ENCODE measurements around the gene RAB43.
"Not testable (repeated sequence)": the region's sequence is repeated elsewhere in the genome, so short reads cannot be mapped to it uniquely, and the experiment has no call there.

Gene RAB43

GRCh38 chr3:129121792-129122411 is at the start of gene RAB43:
Gene RAB43, minus strand, starts transcription at chr3:129121804. Its CDS starts 315 bp downstream, at chr3:129121489.
- DNase-seq (ENCODE audit: low read depth in 3 of 3) = peak; percentile 71 to 83 (median 82)

DNA sequence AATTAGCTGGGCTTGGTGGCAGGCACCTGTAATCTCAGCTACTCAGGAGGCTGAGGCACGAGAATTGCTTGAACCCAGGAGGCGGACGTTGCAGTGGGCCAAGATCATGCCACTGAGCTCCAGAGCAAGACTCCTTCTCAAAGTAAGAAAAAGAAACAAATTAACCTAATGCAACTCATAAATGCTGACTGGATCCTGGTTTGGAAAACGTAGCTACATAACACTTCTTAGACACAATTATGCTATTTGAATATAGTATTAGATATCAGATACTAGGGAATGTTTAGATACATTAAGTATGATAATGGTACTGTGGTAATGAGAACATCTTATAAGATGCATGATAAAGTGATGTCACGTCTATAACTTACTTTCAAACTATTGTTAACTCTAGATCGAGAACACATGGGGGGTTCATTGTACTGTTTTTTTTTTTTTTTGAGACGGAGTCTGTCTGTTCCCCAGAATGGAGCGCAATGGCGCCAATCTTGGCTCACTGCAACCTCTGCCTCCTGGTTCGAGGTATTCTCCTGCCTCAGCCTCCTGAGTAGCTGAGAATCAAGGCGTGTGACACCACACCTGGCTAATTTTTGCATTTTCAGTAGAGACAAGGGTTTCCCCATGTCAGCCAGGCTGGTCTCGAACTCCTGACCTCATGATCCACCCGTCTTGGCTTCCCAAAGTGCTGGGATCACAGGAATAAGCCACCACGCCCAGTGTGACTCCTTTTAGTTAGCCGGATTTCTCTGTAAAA is 45.2 kb upstream of the RAB43 start:
- no peak for DNase-seq (ENCODE audit: low read depth in 3 of 3)

DNA sequence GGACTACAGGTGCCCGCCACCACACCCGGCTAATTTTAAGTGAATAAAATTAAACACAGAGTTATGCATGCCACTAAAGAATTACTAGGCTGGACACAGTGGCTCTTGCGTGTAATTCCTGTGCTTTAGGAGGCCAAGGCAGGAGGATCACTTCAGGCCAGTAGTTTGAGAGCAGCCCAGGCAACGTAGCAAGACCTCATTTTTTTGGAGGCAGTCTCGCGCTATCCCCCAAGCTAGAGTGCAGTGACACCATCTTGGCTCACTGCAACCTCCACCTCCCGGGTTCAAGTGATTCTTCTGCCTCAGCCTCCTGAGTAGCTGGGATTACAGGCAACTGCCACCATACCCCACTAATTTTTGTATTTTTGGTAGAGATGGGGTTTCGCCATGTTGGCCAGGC is 44.0 kb upstream of the RAB43 start:
- not testable (repeated sequence) for DNase-seq (ENCODE audit: low read depth in 3 of 3)

- DNase-seq (ENCODE audit: low read depth in 3 of 3) = no peak
Observed at GRCh38 chr3:129164500-129164899, 42.9 kb upstream of the RAB43 start.

DNA sequence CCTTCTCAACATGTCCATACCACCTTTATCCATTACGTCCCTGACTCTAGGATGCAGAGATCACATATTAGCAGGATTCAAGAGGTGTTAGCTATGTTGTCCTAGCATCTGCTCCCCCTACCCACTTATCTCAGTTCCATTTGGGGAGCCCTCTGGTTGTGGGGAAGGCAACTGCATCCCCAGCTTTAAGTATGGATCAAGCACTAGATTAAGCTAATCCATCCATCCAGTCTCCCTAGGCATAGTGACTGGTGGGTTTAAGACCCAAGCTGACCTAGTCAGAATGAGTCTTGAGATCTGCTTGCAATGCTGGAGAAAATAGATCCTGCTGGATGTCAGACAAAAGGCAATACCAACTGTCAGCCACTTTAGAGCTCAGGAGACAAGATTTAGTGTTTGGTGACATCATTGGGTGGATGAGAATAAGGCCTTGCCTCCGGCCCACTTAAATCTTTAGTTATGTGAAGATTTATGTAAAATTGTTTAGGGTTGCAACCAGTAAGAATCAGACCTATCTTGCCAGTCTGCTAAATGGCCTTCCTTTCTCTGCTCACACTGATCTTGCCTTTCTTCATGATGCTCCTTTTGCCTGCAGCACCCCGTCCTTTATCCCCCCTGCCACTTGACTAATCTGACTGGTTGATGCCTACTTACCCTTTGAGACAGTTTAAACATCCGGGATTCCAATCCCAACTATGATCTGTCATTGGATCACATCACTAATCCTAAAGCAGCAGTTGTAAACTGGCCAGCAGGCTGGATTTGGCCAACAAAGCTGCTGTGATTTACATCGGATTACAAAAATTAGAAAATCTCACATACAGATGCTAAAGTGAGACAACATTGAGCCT is 41.4 kb upstream of the RAB43 start:
- no peak for DNase-seq (ENCODE audit: low read depth in 3 of 3)

DNA sequence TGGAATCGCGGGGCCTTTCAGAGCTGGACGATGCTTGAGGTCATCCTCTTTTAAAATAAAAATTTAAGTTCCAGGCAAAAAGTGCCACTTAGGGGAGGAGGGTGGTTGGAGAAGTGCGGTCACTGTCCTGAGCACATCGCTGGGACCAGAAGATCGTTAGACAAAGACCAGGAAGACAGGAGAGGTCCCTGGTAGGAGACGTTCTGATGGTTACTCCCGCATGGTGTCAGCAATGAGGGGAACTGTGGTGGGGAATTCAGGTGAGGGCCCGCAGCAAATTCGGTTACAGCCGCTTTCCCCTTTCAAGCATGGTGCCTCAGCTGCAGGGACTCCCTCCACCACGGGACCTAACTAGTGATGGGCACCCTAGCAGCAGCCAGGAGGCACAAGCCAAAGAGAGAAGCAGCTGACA is 40.3 kb upstream of the RAB43 start:
- no peak for DNase-seq (ENCODE audit: low read depth in 3 of 3)

- peak; percentile 72 to 73 (median 73) for DNase-seq (ENCODE audit: low read depth in 3 of 3)
Observed at GRCh38 chr3:129160891-129161859, 39.6 kb upstream of the RAB43 start, which contains the start of gene ISY1. Gene ISY1, minus strand, starts transcription at chr3:129161063. Its CDS starts 88 bp downstream, at chr3:129160975.

- no peak for DNase-seq (ENCODE audit: low read depth in 3 of 3)
Observed at GRCh38 chr3:129144786-129145185, 23.2 kb upstream of the RAB43 start.

- DNase-seq (ENCODE audit: low read depth in 3 of 3) = not testable (repeated sequence)
Observed at GRCh38 chr3:129141011-129141410, 19.4 kb upstream of the RAB43 start.

GRCh38 chr3:129139911-129140310 is 18.3 kb upstream of the RAB43 start:
- DNase-seq (ENCODE audit: low read depth in 3 of 3) = no peak

GRCh38 chr3:129136275-129136674 is 14.7 kb upstream of the RAB43 start:
- DNase-seq (ENCODE audit: low read depth in 3 of 3) = not testable (repeated sequence)

DNA sequence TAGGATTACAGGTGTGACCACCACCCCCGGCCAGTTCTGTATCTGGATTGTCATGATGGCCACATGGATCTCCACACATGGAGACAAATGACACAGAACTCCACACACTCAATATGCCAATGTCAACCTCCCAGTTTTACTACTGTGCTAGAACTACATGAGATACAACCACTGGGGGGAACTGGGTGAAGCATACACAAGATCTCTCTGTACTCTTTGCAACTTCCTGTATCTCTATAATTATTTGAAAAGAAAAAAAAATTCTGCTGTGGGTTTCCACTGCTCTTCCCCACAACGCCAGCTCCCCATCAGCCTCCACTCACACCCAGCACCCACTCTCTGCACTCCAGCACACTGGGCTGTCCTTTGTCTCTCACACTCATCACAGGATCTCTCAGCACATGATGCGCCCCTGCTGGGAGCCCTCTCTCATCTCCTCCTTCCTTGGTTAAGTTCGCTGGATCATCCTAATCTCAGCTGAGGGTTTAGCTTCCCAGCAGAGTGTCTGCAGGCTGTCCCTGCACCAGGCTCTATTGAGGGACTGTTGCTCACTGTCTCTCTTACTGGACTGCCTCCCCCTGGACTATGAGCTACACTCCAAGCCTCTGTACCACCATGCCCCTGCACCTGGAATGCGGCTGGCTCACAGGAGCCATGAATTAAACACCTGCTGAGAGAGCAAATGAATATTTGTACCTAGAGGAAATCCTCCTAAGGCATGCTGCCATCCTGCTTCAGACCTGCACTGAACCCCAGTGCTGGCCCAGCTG is 10.7 kb upstream of the RAB43 start:
- DNase-seq (ENCODE audit: low read depth in 3 of 3) = no peak

GRCh38 chr3:129131465-129132088 is 10.0 kb upstream of the RAB43 start:
- no peak for DNase-seq (ENCODE audit: low read depth in 3 of 3)

- DNase-seq (ENCODE audit: low read depth in 3 of 3) = no peak
Observed at GRCh38 chr3:129130291-129130813, 8.7 kb upstream of the RAB43 start.

DNA sequence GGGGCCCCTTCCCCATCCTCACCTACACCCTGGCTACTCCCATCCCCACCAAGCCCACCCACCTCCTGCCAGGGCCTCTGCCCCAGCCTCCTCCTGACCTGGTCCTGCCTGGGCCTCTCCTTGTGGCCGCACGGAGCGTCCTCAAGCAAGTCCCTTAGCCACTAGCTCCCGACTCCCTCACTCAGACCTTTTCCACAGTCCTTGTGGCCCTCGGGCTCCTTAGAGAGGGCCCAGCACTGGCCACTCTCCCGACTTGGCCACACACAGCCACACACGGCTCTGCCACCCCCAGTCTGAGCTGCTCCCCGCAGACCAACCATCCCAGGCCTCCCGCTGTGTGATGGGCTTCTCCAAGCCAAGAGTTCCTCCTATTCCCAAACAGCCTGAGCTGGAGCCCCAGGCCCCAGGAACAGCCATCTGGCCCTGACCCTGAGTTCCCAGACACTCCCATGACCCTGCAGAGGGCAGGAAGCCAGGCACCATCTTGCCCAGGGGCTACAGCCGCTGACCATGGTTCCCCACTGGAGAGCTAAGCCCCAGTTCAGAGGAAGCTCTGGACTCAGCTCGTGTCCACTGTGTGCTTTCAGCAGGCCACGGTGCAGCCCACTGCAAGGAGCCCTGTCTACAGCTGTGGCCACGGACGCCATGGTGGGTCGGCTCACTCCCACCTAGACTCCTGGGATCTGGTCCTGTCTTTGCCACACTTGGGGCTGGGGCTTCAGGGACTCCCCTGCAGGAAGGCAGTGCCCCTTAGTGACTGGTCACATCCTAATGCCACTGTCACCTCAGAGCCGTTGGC is 7.0 kb upstream of the RAB43 start:
- DNase-seq (ENCODE audit: low read depth in 3 of 3) = no peak

DNA sequence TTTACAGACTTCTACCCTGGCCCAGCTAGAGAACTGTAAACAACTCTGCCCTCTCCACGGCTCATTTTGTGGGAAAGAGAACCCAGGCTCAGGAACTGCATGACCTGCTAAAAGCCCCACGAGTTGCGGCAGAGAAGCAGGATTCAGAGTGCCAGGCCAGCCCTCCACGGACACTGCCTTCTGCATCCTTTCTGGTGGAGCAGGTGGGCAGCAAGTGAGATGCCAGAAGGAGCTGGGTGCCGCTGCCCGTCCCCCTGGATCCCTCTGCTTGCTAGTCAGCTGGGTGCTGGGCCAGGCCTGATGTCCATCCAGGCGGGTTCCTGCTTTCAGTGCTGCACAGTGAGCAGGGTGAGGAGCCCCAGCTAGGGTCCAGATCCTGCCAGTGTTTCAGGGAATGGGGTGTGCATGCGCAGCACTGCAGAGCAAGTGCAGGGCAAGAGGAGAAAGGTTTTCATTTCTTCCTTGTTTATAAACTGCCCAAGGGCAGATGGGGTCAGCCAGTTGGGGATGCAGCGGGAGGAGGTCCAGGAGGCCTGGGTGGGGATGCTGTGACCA is 5.2 kb upstream of the RAB43 start:
- DNase-seq (ENCODE audit: low read depth in 3 of 3) = no peak

DNA sequence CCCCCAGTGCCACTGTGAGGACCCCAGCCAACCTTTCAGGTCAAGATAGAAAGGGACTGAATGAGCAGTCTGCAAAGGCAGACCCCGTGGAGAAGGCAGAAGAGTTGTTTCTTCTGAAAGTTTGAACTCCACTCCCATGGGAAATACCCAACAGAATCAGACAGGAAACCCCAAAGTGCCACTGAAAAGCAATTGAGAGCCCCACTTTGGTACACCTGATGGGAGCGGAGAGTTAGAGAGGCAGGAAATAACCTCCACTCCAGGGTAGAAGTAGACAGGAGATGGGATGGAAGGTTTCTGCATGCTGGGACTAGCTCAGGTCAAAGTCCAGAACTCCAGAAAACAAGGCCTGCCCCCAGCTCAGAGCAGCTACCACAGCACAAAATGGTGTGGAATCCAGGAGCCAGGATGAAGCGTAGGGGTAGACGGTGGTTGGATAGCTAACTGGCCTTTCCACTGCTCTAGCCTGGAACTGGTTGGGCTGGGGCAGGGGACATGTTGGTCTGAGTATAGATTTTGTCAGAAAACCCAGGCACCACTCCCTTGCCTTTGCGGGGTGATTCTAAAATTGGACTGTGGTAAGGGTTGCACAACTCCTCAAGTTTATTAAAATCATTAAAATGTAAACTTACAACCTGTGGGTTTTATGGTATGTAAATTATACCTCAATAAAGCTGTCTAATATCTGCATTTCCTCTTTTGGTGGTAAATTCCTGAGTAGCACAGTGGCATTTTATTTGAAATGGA is 1.9 kb upstream of the RAB43 start:
- DNase-seq (ENCODE audit: low read depth in 3 of 3) = no peak

Measured in stimulated activated CD4-positive, alpha-beta T cell treated with anti-CD3 and anti-CD28 coated beads, TNF-alpha, amount 100 ng/mL, for 4 hours (primary cell).